HCEC 1CT (cell line): ENCODE measurements around the gene COL1A1.

Experiments
- DNase-seq: peaks from one replicate; pipeline ENCODE4 v3.0.0-alpha.2; 2017

COL1A1 gene

GRCh38 chr17:50199803-50200456, 1.5 kb downstream of the COL1A1 start:
- peak; percentile 94 for DNase-seq

DNA sequence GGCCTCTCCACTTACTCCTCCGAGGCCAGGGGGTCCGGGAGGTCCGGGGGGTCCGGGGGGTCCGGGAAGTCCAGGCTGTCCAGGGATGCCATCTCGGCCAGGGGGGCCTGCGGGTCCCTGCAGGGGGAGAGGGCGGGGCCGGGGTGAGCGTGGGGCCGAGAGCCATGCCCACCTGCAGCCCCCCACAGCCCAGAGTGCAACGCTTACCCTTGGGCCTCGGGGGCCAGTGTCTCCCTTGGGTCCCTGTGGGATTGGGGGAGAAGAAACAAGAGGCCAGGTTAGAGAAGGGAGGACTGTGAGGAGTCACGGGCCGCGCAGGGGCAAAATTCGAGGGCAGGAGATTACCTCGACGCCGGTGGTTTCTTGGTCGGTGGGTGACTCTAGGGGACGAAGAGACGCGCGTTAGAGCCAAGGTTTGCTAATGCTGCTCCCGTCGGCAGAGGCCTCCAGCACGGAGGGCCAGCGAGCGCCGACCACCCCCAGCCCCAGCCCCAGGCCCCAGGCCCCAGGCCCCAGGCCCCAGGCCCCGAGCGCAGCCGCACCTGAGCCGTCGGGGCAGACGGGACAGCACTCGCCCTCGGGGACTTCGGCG, 2.1 kb downstream of the COL1A1 start:
- DNase-seq = no peak

DNA sequence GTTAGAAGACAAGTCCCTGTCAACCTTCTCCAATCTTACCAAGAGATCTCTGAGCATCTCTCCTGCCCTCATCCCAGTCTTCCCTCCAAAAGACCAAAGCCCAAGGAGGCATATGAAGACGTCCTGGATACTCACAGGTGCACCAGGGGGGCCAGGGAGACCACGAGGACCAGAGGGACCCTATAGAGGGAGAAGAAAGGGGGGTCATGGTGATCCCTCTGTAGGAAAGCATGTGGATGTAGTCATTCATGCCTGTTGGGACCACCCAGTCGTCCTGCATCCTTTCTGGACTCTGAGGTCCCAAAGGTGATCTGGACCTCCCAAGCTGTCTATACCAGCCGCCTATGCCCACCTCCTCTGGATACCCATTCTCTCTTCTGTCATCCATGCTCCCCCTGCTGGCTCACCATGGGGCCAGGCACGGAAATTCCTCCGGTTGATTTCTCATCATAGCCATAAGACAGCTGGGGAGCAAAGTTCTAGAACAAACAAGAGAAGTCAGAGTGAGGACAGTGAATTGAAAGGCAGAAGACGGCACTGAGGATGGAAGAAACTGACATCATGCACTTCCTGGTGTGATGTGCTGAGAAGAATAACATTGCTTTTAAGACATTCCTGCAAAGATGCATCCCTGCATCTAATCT, 3.3 kb downstream of the COL1A1 start:
- DNase-seq = peak; percentile 61

GRCh38 chr17:50196826-50197225, 4.6 kb downstream of the COL1A1 start:
- DNase-seq = peak; percentile 91

DNA sequence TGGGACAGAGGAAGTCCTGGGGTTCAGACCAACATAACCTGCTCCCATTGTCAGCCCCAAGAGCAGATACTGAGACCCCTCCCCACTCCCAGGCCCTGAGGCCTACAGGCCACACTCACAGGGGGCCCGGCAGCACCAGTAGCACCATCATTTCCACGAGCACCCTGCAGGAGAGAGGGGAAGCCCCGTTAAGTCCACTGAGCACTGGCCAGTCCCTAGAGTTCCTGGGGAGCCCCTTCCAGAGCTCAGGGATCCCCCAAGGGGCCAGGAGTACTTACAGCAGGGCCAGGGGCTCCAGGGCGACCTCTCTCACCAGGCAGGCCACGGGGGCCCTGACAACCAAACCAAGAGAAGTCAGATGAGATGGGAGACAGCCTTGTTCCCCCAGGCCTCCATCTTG, 5.4 kb downstream of the COL1A1 start:
- no peak for DNase-seq

DNA sequence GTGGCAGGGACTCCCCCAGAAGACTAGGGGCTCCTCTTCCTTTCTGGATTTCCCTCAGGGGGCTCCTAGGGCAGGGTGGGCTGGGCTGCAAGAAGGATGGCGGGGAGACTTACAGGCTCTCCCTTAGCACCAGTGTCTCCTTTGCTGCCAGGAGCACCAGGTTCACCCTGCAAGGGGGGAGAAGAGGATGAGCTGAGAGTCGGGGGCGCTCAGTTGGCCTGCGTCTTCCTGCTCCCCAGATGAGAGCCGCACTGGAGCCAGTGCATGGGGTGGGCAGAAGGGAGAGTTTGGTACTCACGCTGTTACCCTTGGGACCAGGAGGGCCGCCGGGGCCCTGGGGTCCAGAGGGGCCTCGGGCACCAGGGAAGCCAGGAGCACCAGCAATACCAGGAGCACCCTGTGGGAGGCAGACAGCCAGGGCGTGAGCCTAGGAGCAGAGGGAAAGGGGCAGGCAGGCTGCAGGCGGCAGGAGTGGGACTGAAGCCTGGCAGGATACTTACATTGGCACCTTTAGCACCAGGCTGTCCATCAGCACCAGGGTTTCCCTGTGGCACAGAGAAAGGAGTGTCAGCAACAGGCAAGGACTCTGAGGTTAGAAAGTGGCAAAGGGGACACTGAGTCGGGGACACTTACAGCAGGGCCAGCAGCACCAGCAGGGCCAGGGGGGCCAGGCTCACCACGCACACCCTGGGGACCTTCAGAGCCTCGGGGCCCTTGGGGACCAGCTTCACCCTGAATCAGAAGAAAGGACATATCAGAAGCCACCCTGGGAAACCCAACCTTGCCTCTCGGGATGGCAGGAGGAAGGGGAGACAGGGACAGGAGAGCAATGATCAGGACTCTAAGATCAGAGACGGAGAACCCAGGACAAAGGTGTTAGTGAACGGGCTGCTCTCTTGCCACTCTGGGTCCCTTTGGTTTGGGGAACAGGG, 6.2 kb downstream of the COL1A1 start:
- no peak for DNase-seq

- DNase-seq = no peak
Observed at GRCh38 chr17:50194140-50194933, 7.1 kb downstream of the COL1A1 start.

DNA sequence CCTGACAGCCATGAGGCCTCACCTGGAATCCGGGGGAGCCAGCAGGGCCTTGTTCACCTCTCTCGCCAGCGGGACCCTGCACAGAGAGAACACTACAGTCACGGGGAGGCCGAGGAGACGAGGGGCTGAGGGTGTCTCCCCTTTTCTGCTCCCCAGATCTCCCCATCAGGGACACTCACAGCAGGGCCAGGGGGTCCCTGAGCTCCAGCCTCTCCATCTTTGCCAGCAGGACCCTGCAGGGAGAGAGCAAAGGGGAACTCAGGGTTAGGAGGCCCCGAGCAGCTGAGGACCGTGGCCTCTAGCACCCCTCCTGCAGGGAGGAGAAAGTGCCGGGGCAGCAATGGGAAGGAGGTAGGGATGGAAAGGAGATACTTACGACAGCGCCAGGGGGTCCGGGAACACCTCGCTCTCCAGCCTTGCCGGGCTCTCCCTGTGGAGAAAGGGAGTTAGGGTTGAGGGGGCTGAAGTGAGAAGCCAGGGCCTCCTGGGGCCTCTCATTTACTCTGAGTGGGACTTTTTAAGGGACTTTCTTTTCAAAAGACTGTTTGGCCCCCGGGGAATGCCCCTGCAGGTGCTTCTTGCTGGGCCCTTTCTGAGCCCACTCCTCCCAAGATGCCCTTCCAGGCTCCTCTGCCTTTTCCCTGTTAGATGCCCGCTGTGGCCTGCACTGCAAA, 8.7 kb downstream of the COL1A1 start:
- DNase-seq = no peak

DNA sequence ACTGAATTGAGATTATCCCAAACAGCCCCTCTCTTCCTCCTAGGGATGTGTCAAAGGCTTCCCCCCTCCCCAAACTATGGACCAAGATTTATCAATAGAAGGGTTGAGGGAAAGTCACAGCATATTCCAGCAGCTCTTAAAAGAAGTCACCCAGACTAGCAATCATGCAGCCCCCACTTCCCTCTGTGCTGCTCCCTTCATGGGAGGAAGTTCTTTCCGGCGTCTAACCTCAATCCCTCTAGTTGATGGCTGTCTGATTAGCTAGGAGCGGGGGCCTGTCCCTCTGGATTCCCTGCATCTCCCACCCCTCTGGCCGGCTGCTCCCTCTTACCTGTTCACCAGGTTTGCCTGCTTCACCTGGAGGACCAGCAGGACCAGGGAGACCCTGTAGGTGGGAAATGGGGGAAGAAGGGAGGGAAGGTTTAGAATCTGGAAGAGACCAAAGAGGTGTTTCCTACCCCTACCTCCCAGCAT, 9.2 kb downstream of the COL1A1 start:
- DNase-seq = no peak

GRCh38 chr17:50191359-50192143, 9.9 kb downstream of the COL1A1 start:
- no peak for DNase-seq

DNA sequence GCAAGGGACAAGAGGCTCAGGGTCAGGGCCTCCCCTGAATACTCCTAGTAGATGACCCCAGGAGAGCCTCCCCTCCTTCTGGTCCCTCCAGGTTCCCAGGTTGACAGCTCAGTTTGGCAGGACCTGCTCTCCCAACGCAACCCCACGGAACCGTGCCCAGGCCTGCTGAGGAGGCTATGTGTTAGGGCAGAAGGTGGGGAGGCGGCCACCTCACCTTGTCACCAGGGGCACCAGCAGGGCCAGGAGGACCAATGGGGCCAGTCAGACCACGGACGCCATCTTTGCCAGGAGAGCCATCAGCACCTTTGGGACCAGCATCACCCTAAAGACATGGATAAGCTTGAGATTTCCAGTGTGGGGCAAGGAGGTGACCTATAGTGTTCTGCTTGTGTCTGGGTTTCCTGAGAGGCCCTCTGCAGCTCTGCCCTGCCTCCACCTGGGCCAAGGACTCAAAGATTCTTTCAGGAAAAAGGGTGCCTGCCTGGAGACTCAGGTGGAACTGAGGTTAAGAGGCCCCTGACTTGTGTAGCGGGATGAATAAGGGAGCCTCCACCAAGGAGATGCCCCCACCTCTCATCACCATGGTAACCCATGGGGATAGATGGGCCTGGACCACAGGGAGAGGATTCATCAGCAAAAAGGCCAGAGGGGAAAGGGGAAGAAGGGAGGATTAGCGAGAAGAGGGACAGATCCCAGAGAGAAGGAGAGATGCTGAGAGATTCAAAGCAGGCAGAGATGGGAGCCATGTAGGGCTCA, 10.7 kb downstream of the COL1A1 start:
- no peak for DNase-seq

GRCh38 chr17:50190293-50190602, 11.2 kb downstream of the COL1A1 start:
- DNase-seq = no peak

- no peak for DNase-seq
Observed at GRCh38 chr17:50189550-50190292, 11.7 kb downstream of the COL1A1 start.

- no peak for DNase-seq
Observed at GRCh38 chr17:50188921-50189549, 12.4 kb downstream of the COL1A1 start.

DNA sequence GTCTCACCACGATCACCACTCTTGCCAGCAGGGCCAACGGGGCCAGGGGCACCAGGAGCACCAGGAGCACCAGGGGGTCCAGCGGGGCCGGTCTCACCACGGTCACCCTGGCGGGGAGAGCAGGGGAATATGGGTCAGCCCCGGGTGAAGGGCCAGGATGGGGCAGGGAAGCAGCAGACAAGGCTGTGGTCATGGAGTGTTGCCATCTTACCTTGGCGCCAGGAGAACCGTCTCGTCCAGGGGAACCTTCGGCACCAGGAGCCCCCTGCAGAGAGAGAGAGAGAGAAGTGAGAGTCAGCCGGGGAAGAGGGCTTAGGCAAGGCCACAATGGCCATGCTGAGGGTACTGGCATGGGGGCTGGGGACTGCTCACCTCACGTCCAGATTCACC, 12.9 kb downstream of the COL1A1 start:
- DNase-seq = no peak

- DNase-seq = no peak
Observed at GRCh38 chr17:50187751-50188530, 13.5 kb downstream of the COL1A1 start.

GRCh38 chr17:50187394-50187725, 14.1 kb downstream of the COL1A1 start:
- DNase-seq = no peak

DNA sequence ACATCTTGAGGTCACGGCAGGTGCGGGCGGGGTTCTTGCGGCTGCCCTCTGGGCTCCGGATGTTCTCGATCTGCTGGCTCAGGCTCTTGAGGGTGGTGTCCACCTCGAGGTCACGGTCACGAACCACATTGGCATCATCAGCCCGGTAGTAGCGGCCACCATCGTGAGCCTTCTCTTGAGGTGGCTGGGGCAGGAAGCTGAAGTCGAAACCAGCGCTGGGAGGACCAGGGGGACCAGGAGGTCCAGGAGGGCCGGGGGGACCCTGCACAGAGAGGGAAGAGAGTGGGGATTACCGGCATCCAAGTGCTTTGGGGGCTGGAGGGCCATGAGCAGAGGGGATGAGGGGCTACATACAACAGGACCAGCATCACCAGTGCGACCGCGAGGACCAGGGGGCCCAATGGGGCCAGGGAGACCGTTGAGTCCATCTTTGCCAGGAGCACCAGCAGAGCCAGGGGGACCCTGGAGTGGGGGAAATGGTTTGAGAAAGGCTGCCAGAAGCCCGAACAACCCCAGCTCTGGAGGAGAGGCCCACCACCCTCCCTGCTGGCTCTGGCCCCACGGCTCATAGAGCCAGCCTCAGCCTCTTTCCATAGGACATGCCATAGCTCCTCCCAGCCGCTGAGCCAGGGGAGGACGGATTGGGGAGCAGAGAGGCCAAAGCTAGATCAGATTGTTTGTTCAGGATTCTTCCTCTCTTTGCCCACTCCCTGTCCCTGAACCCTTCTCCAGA, 14.6 kb downstream of the COL1A1 start:
- DNase-seq = no peak
